MV-4-11 (cell line): ENCODE measurements around the gene ATP11C.

Source experiments
- DNase-seq: peaks from one replicate; lab custom pipeline; 2025; lab: John Stamatoyannopoulos, UW

Gene ATP11C

DNA sequence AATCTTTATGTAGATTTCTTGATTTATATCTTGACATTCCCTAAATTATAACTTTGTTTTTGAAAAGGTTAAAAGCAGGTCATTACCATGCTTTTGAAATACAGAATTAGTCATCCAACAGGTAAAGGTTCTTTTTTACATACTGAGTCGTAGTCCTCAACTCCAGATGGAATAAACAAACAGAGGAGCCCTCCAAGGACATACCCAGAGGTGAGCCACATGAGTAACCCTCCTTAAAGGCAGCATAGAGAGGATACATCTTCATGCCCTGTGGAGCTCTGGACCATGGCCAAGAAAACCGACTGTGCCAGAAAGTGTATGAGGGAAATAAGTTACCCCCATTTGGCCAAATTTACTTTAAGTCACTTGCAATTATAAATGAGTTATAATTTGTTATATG lies 129.6 kb downstream of the ATP11C start:
- no peak for DNase-seq

- no peak for DNase-seq
These were observed 130.8 kb downstream of the ATP11C start for GRCh38 chrX:139802048-139802447.

DNA sequence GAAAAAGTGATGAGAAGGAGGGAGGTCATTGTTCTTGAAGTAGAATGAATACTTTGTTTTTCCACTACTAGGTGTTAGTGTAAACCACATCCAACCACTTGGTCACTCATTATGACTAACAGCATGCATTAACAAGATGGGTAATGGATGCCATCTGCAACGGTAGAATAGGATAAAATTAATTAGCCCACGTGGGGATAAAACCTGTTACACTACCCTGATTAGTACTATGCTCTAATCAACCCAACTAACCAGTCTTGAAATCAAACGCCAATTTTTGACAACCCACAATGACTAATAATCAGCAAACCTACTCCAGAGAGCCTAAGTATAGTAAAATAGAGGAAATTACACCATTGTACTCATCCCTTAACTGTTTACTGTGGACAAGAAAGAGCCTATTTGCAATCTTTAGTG lies 131.4 kb downstream of the ATP11C start:
- no peak for DNase-seq

DNA sequence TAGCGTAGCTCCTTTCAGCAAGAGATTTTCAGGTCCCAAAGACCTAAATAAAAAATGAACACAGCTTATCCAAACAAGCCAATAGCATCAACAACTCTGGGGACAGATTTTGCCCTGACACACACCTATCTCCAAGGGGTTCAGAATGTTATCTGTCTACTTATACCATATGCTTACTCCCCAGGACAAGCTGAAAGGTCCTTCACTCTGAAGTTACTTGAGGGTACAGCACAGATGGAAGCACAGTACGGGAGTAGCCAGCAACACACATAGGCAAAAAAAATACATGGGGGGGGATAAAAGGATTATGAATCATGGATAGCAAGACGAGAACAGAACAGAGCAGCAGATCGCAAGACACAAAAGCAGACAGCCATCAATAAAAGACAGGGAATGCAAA lies 134.2 kb downstream of the ATP11C start:
- DNase-seq, result no peak

GRCh38 chrX:139795196-139795595 lies 137.7 kb downstream of the ATP11C start:
- no peak for DNase-seq

DNA sequence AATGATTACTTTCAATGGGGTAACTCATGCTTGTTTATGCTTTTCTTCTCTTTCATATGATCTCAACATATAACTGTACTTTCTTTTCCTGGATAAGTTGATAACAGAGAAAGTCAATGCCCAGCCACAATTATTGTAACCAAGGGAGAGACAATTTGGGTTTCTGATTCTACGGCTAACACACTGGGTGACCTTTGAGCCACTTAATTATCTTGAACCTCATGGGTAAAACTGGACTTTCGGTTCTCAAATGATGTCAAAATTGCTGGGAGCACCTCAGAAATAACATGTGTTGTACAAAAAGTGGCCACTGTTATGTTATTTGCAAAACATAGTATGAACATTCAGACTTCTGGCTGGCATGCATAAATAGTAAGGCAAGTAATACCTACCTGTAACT lies 145.3 kb downstream of the ATP11C start:
- no peak for DNase-seq

- DNase-seq, result peak; percentile 0
These were observed 148.0 kb downstream of the ATP11C start for GRCh38 chrX:139784807-139785206.

DNA sequence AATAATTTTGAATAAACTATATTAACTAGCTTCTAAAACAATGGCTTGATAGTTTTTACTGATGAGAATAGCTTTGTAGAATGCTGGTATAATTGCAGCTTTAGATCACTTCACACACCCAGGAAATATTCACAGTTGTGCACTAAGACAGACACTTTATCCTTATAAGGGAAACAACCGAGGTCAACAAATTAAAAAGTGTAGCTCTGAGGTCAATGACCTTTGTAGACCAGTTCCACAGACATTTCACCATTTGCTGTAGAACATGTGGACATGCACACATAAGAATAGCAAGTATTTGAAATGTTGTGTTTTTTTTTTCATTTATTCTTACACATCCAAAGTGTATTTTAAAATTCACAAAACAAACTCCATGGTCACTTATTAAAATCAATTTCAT lies 148.9 kb downstream of the ATP11C start:
- DNase-seq, result no peak

DNA sequence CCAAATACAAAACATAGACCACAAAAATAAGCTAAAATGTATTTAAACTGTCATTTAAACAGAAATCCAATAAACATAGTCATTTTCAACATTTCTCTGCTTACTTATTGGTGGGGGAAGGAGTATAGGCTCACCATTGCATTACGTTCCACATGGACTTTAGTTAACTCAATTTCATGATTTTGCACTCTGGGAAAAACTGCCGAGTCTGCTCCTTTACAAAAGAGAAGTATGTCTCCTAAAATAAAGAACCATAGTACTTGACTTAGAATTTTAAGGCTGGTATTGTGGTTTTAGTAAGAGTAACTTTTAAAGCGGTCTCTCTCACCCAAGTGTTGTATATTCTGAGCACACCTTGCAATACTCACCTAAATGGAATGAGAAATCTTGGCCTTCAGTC lies 149.8 kb downstream of the ATP11C start:
- no peak for DNase-seq

DNA sequence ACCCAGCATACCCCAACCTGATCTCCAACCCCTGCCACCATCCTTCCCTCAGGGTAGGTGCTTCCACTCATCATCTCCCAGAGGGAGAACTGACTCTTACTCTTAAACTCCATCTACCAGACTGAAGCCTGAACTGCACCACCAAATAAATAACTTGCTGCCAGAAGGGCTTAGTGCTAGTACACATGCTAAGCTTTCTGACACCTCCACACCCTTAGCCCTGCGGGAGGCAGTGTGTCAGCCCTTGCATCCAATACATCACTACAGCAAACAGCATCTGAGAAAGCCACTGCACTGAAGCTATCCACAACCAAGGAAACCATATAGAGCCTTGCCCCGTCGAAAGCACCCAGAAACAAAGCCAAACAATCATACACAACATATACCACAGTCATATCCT lies 156.3 kb downstream of the ATP11C start:
- DNase-seq, result no peak

GRCh38 chrX:139770366-139770765 lies 162.5 kb downstream of the ATP11C start:
- no peak for DNase-seq

GRCh38 chrX:139766545-139766983 lies 166.3 kb downstream of the ATP11C start:
- peak; percentile 84 for DNase-seq

DNA sequence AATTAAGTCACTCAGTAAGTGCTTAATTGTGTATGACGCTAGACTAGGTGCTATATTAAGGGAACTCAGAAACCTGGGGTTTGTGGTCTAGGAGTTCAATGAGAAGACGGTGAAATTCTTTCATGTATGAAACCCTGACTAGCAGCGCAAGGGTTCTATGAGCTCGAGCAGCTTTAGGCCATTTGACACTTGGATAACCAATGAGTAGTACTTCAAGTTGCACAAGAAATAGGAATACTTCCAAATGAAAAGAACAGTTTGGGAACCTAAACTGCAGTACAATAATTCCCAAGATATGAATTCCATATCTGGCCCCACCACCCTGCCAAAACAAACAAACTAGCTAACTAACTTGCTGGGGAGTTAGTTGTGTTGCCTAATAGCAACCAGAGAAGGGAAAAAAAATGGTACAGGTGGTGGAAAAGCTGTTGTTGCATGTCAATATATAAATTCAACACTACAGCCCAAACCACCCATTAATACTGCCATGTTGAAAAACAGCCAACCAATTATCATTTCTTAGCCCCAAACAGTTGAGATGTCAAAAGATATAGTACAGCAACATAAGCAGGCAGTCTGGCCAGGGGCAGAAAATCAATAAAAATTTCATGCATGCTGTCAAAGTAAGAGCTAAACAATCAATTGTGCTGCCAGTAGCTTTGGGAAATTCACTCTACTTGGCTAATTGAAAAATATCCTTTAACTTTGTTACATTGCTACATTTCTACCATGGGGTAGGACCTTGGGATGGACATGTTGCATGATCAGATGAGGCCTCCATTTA lies 170.3 kb downstream of the ATP11C start:
- no peak for DNase-seq

- DNase-seq, result no peak
These were observed 173.2 kb downstream of the ATP11C start for GRCh38 chrX:139759637-139760036.

DNA sequence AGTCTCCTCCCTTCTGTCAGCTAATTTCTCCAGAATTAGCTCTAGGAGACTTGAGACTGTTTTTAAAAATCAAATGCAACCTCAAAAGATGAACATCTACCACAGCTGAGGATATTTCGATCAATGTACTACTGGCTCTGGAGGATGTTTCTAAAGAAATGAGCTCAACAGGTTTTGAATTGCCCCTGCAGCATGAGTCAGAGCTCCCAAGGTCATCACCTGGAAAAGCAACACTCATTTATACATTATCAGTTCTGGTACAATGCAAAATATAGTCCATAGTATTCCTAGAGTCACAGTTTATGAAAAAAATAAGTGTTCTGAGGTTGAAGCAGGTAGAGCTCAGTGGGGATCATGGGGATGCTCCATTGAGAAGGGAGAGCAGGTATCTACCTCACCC lies 174.0 kb downstream of the ATP11C start:
- DNase-seq, result no peak

GRCh38 chrX:139758250-139758649 lies 174.6 kb downstream of the ATP11C start:
- no peak for DNase-seq

DNA sequence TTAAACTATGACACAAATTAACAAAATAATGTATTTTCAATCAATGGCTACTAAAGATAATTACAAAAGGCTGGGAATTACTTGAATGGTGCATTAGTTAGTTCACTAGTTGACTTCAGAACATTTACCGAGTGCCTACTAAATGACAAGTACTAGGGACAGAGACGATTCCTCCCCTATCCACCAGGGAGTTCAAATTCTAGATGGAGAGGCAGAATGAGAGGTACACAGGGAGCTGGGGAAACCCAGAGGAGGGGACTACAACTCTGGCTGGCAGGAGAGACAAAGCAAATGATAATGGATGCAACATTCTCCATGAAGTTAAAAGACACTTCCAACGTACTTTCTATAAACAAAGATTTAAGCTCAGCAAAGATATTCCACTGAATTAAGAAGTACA lies 181.8 kb downstream of the ATP11C start:
- no peak for DNase-seq

- DNase-seq, result no peak
These were observed 182.5 kb downstream of the ATP11C start for GRCh38 chrX:139750390-139750789.

DNA sequence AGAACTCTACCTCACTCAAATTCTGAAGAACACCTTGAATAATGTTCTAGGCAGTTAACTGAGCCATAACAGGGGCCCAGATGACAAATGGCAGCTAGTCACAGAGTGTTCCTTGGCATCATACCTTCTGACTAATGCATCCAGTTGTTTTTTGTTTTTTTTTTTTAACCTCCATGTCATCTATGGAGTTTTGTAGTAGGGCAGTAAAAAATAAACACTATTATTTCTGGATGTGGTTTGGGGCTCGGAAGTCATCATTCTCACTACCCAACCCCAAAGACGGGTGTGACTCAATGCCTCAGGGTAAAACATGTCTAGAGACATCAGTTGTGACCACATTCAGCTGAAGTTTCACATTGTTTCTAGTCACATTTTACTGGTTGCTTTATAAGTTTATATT lies 193.7 kb downstream of the ATP11C start:
- DNase-seq, result peak; percentile 63

DNA sequence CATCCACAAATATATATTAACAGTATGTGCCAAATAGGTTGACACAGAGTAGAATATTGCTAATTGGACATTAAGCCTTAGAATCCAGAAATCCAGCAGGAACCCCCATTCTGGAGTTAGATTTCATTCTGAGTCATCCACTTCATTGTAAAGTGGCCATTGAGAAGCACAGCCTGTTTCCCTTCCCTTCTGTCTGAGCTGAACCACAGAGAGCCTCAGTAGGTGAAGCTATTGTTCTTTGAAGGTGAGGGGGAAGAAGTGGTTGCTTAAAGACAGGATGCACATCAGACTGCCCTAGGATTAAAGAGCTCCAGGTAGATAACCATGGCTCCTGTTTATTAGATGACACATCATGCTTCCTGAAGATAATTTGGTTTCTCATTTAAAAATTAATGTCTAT lies 194.3 kb downstream of the ATP11C start:
- DNase-seq, result no peak

- DNase-seq, result no peak
These were observed 196.7 kb downstream of the ATP11C start for GRCh38 chrX:139736151-139736550.

DNA sequence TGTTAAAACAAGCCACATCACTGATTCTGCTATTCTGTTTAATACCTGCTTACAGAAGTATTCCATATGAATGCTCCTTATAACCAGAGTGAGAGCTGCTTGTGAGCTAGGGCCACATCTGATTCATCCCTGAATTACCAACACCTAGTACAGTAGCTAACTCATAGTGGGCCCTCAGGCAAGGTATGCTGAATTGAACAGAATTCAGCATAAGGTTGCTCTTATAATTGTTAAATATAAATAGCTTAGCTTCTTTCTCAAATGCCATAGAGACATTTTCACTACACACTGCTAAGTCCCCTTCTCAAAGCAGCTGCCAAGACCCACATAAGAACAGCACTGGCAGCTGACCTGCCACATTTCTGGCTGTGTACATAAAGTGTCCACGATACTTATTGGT lies 197.9 kb downstream of the ATP11C start:
- DNase-seq, result no peak

DNA sequence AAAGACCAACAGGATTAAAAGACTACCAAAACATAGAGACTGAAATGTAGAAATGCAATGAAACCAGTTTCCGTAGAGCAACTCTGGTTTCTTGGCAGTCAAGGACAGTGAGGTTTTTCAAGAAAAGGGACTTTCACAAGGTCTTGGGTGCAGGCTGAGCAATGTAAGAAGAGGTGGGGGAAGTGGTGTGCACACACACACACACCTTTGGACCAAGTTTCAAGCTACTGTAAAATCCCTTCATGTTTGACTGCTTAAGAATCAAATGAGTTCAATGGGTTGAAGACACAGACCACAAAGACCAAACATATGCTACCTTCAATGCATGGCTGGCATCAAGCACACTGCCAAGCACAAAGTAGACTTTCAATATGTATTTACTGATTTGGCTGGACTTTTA lies 207.1 kb downstream of the ATP11C start:
- no peak for DNase-seq

DNA sequence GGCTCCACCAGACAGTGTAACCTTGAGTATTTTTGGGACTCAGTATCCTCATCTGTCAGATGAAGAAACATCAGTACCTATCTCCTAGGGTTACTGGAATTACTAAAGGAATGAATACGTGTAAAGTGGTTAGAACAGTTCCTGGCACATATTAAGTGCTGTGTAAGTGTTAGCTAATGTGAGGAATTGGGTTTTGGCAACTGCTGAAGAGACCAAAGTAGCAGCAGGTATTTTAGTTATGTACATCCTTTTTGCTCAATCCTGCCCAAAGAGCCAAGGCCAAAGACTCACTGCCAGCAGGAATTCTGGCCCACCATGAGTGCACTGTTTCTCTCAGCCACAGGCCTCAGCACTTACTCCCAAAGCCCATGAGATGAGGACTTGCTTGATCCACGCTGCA lies 208.2 kb downstream of the ATP11C start:
- DNase-seq, result no peak
